ENCODE data around the gene UBE2O.

GRCh38 chr17:76481071-76481655 is 28.2 kb upstream of the UBE2O start:
- TF ChIP-seq CTCF (IDR thresholded peaks at IDR 0.05; ENCODE audit: low read depth, low read length, poor library complexity, severe bottlenecking) (no peak), EZH2phosphoT487 (IDR thresholded peaks at IDR 0.05; ENCODE audit: borderline replicate concordance, low read length) (no peak)
